GM19025 (cell line): ENCODE measurements around the gene SRL.

Experiments used
- ATAC-seq: cut with Tn5 transposase; IDR thresholded peaks from one replicate; pipeline ENCODE4 v1.9.1; 2021; ENCODE audit warnings: mild to moderate bottlenecking, low read depth, moderate library complexity; ENCODE audit not compliant: unreplicated experiment

SRL gene

DNA sequence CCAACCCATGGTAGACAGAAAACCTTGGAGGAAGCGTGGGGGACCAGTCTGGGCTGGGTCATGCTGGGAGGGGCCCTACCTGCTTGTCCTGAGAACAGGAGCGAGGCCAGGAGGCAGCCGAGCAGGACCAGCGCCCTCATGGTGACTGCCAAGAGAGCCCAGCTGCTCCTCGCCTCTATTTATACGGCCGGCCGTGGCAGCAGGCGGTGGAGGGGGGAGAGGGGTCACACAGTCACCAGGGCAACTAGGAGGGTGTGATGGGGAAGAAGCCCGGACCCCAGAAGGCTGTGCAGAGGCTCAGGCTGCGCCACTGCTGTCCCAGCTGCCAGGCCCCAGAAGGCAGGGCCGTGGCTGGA, at the start of gene SRL:
Gene SRL (minus strand): TSS at position 153 of the 356 bp plus-strand sequence. CDS start 13 bp downstream, at position 140.
- ATAC-seq = no peak

DNA sequence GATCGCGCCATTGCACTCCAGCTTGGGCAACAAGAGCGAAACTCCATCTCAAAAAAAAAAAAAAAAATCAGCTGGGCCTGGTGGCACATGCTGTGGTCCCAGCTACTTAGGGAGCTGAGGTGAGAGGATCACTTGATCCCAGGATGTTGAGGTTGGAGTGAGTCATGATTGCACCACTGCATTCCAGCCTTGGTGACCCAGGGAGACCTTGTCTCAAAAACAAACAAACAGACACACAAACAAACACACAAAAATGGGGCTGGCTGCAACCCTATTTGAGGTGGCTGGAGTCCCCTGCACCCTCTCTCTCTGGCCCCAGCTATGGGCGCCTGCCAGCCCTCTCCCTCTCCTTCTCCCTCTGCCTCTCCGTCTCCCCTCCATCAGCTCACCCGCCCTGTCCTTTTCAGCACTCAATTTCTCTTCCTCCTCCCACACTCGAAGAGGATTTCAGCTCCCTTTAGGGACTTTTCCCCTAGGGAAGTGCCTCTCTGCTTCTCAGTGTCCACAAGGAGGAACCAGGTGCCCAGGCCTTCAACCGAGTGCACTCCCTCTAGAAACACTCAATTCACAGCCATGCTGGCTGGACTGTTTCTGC, 48.5 kb upstream of the SRL start:
- no peak for ATAC-seq

GRCh38 chr16:4288148-4288921, 46.5 kb upstream of the SRL start:
- no peak for ATAC-seq

GRCh38 chr16:4285167-4285566, 43.3 kb upstream of the SRL start:
- ATAC-seq = no peak

- ATAC-seq = no peak
Measured at GRCh38 chr16:4283939-4284338, 42.1 kb upstream of the SRL start.

- ATAC-seq = no peak
Measured at GRCh38 chr16:4283441-4283840, 41.6 kb upstream of the SRL start.

- ATAC-seq = no peak
Measured at GRCh38 chr16:4280625-4281024, 38.7 kb upstream of the SRL start.

DNA sequence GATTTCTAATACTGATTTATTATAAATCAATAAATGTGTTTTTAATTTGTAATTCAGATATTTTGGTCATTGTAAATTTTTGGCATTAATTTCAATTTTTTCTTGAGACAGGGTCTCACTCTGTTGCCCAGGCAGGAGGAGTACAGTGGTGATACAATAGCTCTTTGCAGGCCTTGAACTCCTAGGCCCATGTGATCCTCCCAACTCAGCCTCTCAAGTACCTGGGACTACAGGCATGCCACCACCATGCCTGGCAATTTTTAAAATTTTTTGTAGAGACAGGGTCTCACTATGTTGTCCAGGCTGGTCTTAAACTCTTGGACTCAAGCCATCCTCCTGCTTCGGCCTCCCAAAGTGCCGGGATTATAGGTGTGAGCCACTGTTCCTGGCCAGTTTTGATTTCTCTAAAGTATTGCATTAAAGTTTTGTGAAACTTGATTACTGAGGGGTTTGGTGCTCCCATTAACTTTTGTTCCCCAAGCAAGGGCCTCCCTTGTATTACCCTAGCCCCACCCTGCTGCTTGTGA, 36.2 kb upstream of the SRL start:
- ATAC-seq = no peak

DNA sequence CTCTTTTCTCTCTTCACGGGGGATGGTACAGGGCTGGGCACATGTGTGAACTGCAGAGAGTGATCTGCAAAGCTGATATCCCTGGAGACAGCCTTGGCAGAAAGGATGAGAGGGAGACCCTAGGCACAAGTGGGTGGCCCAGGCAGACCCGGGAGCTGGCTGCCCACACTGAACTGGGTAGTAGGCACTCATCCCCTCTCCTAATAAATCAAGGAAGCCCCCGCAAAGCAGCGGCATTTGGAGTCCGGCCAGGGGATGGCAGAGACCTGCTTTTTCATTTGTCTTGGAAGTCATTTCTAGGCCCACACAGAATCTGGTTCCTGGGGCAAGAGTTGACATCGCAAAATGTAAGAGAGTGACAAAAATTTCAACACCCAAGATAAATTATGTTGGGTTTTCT, 34.0 kb upstream of the SRL start:
- no peak for ATAC-seq

GRCh38 chr16:4273858-4274311, 32.0 kb upstream of the SRL start:
- ATAC-seq = no peak

- peak; percentile 13 for ATAC-seq
Measured at GRCh38 chr16:4272114-4272956, 30.5 kb upstream of the SRL start.

DNA sequence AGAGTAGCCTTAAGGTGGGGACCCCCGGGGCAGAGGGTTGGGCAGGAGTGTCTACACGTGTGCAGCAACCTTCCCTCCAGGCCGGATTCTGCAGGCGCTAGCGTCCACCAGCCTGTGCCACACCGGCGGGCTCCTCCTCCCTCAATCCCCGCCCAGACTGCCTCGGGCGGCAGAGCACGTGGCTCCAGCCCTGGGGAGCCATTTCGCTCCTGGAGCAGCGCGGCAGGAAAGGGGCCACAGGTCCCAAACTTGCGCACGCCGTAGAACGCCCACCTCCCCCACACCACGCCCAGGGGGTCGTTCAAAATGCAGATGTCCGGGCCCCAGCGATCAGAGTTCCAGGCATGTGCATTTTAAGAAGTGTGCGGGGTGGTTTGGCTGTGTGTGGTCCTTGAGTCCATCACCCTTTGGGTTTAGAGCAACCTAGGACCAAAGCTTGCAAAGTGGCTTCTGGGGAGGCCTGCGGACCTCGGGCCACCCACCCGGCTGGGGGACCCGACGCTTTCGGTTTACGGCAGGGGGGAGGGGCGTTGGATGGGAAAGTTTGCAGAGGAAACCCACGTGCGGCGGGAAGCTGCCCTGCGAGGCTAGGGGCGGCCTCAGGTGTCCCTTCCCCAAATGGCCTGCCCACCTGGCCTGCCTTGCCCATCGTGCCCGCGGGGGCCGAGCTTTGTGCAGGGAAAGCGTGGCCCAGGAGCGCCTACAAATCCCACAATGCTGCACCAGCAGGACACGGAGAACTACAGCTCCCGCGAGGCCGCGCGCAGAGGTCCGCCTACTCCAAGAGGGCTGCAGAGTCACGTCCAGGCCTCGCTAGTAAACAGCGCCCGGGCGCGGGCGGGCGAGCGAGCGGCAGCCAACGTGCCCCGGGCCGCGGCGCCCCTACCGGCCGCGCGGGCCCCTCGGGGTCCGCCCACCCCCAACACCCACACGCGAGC, 29.6 kb upstream of the SRL start:
- peak; percentile 64 for ATAC-seq

DNA sequence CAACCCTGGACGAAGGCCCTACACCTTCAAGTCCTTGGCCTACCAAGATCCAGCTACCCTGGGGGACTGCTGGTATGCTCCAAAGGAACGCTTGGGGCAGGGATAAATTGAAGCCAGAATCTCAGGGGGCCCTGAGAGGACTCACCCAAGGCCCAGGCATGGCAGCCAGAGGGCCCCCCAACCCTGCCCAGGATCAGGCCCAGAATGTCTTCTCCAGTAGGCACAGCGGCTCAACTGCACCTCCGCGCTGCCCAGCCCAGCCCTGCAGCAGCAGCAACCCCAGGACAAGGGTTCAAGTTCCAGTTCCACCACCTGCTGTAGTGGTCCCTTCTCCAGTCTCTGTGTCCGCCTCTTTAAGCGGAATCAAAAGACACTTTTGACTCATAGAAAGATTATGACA, 28.7 kb upstream of the SRL start:
- ATAC-seq = no peak

GRCh38 chr16:4270091-4270490, 28.2 kb upstream of the SRL start:
- no peak for ATAC-seq

DNA sequence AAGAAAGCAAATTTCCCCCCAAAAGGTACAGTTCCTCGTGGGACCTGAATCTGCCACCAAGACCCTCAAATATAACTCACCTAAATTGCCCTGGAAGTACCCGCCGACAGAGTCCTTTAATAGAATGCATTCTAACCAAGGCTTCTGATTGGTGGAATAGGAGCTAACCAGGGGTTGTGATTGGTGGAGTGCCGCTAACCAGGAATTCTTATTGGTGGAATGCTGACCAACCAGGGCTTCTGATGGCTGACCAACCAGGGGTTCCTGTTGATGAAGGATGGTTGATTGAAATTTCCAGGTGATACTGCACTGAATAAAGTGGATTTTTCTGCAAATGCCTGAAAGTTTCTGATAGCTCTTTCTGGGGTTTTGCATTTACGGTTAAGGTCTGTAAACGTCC, 24.5 kb upstream of the SRL start:
- no peak for ATAC-seq

DNA sequence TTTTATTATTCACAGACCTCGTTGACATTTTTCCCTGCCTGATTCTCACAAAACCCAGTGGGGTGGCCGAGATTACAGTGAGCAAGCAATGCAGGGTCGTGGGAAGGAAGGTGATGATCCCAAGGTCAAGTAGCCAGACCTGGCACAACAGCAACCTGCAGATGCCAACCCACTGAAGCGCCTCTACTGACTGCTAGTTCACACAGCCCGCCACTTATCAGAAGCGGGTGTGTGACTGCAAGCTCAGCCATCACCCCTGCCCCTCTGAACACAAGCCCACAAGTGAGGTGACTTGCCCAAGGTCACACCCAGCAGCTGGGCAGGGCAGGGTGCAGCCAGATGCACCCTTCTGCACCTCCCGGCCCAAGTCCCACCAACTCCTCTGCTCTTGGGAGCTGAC, 23.8 kb upstream of the SRL start:
- no peak for ATAC-seq

GRCh38 chr16:4264546-4264945, 22.7 kb upstream of the SRL start:
- ATAC-seq = no peak

- no peak for ATAC-seq
Measured at GRCh38 chr16:4263504-4264436, 21.9 kb upstream of the SRL start.

DNA sequence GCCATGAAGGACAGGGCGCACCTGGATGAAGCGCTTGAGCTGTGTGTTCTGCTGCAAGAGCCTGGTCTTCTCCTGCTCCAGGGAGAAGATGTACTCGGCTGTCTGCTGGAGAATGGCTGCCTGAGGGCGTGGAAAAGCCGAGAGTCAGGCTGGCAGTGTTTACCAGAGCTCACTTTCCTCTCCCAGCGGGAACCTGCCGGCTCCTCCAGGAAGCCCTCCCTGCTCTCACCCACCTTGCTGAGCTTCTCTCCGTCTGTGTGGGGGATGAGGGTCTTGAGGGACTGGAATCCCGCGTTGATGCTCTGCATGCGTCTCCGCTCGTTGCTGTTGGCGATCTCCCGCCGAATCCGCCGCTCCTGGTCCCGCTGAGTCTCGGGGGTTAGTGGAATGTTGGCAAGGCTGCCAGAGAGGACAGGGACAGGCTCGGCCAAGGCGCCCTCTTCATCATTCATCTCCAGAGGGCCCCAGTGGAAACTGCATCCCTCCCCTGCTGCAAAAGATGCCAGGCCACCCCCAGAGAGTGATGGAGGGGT, 20.5 kb upstream of the SRL start:
- ATAC-seq = no peak
